Measurements from ENCODE around the gene COL9A2.

GRCh38 chr1:40305451-40305850, 11.6 kb downstream of the COL9A2 start:
- TF ChIP-seq CTCF (IDR thresholded peaks at IDR 0.05) (0 out of 2 replicates have a peak, but pooled peaks have one; percentile 9), ZFX (IDR thresholded peaks at IDR 0.05; ENCODE audit: borderline replicate concordance) (no peak)
